ES-I3 (cell line): ENCODE results near the gene DPP4.

Experiments used
- H3K36me3 ChIP-seq: 2 replicates; pipeline ENCODE4 v1.6.1; 2013; ENCODE audit warnings: mild to moderate bottlenecking, low read length, control low read depth, moderate library complexity; ENCODE audit not compliant: insufficient read depth
- H3K4me1 ChIP-seq: 2 replicates; pipeline ENCODE4 v1.6.1; 2013; ENCODE audit warnings: mild to moderate bottlenecking, control low read depth, low read length; ENCODE audit not compliant: insufficient read depth
- H3K9ac ChIP-seq: 2 replicates; pipeline ENCODE4 v1.6.1; 2013; ENCODE audit warnings: low read depth, mild to moderate bottlenecking, low read length, moderate library complexity
- H3K9me3 ChIP-seq: 2 replicates; pipeline ENCODE4 v1.6.1; 2013; ENCODE audit warnings: mild to moderate bottlenecking, low read length, moderate library complexity; ENCODE audit not compliant: control insufficient read depth, insufficient read depth

Gene DPP4

DNA sequence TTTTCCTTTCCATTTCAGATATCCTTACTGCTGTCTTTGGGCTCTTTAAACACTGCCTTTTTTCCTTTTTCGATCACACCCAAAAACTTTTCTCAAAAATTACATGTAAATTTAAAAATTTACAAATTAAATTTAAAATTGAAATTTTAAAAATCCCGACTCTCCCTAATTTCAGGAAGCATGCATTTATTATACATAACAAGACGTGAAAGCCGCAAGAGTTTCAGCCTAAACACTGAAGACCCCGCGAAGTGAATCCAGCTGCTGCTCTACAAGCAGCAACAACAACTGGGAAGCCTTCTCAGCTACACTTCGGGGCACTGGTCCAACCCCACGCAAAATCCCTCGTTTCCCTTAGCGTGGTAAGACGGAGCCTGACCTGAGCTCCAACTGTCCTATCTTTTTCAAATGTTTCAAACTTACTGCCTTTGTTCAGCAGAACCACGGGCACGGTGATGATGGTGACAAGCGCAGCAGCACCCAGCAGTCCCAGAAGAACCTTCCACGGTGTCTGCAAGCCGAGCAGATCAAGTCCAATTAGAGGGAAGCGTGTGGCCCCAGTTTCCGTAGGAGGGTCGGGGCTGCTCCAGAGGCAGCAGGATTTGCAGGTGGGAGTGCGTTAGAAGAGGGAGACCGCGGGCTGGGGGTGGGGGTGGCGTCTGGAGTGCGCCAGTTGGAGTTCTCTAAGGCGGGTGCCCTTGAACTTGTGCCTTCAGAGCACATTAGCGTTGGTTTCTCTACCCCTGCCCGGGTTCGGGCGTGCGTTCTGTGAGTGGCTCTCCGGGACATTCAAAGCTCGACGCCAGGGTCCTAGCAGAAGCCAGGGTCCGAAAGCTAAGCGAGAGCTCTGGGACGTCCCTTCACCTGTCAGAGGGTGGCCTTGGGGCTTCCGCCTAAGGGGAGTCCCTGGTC is 783 bp downstream of the DPP4 start:
- H3K9ac ChIP-seq = peak overlapping the region; percentile 70
- peaks cover 25% of the 10 kb centered on the region for H3K4me1 ChIP-seq
- no peaks in the 10 kb centered on the region for H3K36me3 ChIP-seq
- H3K9me3 ChIP-seq = no peaks in the 10 kb centered on the region

DNA sequence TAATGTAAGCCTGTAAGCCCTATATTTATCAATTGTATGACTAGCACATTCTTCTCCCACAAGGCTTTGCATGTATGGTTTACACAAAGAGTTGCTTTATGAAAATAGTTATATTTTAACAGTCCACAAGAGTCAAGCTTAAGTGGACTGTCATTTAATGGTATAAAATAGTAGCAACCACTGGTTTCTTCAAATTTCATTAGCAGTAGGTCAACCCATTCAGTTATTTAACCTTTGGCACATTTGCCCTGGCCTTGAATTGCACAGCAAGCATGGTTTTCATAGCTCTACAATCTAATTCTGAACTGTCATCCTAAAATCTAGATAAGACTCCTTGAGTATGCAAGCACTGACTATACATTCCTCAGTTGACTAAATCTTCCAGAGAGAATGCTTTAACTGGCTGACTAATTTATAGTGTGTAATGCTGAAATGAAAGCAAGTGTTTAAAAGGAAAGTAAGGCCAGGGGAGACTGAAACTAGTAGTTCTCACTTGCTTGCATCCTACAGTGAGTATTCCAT is 1.8 kb downstream of the DPP4 start:
- H3K4me1 ChIP-seq = peaks cover 25% of the 10 kb centered on the region
- no peaks in the 10 kb centered on the region for H3K36me3 ChIP-seq
- no peak overlapping the region for H3K9ac ChIP-seq
- no peaks in the 10 kb centered on the region for H3K9me3 ChIP-seq

DNA sequence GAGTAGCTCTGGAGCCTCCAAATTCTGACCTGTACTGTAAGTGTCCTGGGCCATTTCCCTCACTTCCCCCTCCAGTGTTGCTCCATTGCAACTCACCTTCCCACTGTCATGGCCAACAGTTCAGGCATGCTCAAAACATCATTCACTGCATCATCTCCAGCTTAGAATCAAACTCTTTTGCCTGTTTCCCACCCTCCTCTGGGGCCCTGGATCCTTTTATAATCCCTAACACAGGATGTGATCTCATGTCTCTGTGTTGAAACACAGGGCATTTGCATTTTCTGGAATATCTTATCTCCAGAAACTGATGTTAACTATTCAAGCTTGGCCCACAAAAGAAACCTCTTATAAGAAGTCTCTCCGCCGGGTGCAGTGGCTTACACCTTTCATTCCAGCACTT is 3.0 kb downstream of the DPP4 start:
- peaks cover 22% of the 10 kb centered on the region for H3K4me1 ChIP-seq
- no peaks in the 10 kb centered on the region for H3K9me3 ChIP-seq
- no peaks in the 10 kb centered on the region for H3K36me3 ChIP-seq
- H3K9ac ChIP-seq = no peak overlapping the region

DNA sequence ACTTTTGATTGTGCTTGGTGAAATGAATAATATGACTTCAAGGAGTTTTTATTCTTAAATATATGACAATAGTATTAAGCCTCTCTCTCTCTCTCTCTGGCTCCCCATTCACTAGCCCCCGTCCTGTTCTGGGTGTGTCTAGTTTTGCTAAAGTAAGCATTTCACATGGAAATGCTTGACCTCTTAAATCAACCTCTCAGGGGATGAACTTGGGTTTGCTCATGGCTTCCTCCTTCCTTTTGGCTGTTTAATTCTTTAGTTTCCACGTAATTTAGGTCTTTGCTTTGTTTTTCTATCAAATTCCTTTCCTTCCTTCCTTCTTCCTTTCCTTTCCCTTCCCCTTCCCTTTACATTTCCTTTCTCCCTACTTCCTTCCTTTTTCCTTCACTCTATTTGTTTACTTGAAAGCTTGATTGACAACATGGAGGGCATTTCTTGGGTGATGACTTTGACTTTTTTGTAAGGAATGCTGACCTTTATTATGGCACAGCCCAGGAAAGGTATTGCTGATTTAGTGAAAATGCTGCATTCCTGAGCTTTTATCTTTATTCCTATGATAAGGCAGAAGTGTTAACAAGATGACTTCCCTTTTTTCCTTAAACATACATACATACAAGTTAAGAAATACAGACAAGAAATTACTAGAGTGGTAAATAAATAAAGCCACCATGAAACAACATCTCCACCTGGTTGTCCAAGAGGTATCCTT is 3.6 kb downstream of the DPP4 start:
- H3K9ac ChIP-seq = no peak overlapping the region
- H3K9me3 ChIP-seq = no peaks in the 10 kb centered on the region
- no peaks in the 10 kb centered on the region for H3K36me3 ChIP-seq
- peaks cover 16% of the 10 kb centered on the region for H3K4me1 ChIP-seq

DNA sequence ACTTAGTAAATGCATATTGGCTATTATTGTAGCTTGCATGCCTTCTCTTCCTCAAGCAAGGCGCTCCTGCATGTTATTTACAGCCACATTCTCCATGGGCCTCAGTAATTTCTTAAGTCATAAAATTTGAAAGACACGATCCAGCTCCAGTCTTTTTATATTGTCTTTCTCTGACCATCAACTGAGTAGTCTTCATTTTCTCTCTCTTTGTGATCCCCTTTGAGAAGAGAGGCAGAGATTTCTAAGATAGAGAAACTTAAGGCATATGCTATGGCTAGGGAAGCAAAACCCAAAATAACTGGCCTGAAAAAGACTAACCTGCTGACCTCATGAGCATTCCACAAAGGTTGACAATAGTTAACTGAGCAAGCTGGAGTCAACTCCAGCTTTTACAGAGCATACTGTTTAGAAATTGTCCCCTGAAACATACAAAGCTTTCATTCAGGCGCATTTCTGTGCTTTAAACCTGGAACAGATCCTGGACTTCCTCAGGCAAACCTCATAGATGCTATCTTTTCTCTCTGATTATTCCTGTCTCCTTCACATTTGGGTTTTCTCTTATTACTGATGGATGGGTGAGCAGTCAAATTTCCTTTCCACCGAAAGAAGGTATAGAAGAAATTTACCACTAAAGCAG is 4.6 kb downstream of the DPP4 start:
- H3K9me3 ChIP-seq = no peaks in the 10 kb centered on the region
- H3K4me1 ChIP-seq = peaks cover 6% of the 10 kb centered on the region
- no peaks in the 10 kb centered on the region for H3K36me3 ChIP-seq

DNA sequence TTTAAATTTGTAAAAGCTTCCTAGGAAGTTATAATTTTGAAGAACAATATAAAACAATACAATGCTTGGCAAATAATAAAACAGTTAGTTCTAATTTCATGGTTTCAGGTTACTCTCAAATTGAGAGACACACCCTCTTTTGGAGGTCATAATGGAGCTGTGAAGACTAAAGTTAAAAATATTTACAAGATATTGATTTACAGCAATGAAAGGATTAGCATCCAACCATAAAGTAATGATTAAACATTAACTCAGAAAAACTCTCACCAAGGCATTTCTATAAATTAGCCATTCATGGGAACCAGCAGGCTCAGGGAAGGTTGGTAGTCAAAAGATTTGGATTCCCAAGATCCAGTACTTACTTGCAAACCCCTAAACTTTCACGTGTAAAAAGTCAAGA is 6.4 kb downstream of the DPP4 start:
- Histone ChIP-seq H3K36me3 (no peaks in the 10 kb centered on the region), H3K4me1 (peaks cover 5% of the 10 kb centered on the region), H3K9ac (no peak overlapping the region), H3K9me3 (no peaks in the 10 kb centered on the region)

More for the DNA sequence above, 4.6 kb downstream of the DPP4 start:
- H3K9ac ChIP-seq = no peak overlapping the region

DNA sequence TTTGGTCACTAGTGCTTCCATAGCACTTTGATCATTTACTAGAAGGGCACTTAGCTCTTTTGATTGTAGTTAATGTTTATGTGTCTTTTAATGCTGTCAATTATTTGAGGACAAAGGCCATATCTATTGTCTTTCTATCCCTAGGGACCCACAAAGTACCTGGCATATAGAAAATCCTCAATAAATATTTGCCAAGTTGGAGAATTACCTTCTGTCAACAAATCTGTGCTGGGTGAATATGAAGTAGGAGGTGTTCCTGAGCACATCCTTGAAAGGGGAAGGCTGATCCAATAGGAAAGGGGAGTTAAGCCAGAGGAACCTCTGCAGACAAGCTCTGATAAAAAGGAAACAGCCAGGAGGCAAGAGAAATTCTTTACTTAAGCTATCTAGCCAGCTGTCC is 8.2 kb downstream of the DPP4 start:
- Histone ChIP-seq H3K36me3 (no peaks in the 10 kb centered on the region), H3K9me3 (no peaks in the 10 kb centered on the region), H3K4me1 (peaks cover 5% of the 10 kb centered on the region), H3K9ac (no peak overlapping the region)

DNA sequence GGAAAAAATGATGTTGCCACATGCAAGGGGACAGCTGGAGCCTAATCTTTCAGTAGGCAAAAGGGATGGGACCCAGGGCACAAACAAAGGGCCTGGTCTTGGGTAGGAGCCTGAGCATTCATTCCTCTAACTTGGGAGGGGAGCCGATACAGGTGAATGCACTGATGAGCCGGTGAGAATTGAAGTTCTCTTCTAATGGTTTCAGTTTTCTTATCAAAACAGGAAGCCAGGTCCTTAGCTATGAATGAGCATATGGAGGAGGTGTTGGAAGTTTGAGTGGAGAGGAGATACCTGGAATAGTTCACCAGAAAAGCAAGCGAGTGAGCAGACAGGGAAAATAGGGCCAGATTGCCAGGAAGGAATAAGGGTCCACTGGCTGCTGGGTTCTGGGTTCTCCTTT is 10.1 kb downstream of the DPP4 start:
- Histone ChIP-seq H3K9me3 (no peaks in the 10 kb centered on the region), H3K36me3 (no peaks in the 10 kb centered on the region), H3K4me1 (peaks cover 10% of the 10 kb centered on the region; the same call in 1 of the 2 replicates), H3K9ac (no peak overlapping the region)

DNA sequence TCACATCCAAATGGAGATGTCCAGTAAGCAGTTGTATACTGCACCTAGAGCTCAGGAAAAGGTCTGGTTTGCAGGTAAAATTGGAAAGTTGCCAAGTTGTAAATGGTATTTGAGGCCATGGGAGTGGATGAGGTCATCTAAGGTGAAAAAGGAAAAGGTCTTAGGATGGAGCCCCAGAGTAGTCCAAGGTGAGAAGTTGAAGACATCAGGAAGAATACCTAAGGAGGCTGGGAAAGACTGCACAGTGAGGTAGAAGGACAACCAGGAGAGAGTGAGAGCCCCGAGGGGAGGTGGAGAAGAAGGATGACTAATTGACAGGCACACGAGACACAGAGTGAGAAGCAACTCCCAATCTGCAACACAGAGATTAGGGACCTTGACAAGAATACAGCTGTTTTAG is 10.7 kb downstream of the DPP4 start:
- no peak overlapping the region for H3K9ac ChIP-seq
- H3K9me3 ChIP-seq = no peaks in the 10 kb centered on the region
- no peaks in the 10 kb centered on the region for H3K36me3 ChIP-seq
- H3K4me1 ChIP-seq = peaks cover 16% of the 10 kb centered on the region; the same call in 1 of the 2 replicates

DNA sequence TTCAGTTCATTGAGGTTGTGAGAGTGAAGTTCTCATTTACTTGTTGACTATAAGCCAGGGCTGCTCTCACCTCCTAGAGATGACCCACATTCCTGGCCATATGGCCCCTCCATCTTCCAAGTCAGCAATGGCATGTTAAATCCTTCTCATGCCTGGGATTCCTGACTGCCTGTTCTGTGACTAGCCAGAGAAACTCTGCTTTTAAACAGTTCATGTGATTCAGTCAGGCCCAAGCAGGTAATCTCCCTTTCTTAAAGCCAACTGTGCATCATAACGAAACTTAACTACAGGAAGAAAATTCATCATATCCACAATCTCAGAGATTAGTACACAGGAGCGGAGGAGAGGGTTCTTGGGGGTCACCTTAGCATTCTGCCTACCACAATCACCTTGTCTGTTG is 11.5 kb downstream of the DPP4 start:
- peaks cover 19% of the 10 kb centered on the region; the same call in 1 of the 2 replicates for H3K4me1 ChIP-seq
- H3K9me3 ChIP-seq = no peaks in the 10 kb centered on the region
- no peak overlapping the region for H3K9ac ChIP-seq
- H3K36me3 ChIP-seq = no peaks in the 10 kb centered on the region

DNA sequence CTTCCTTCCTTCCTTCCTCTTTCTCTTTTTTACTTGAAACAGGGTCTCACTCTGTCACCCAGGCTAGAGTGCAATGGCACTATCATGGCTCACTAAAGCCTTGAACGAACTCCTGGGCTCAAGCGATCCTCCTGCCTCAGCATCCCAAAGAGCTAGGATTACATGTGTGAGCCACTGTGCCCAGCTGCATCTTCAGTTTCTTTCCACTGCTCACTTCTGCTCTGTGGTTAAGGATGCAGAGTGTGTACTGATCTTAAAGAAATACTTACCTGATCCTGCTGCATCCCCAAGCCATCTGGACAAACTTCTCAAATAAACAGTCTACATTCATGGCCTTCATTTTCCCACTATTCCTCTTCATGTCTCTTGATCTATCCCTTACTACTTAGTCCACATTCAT is 13.0 kb downstream of the DPP4 start:
- Histone ChIP-seq H3K9me3 (no peaks in the 10 kb centered on the region), H3K4me1 (peaks cover 19% of the 10 kb centered on the region; the same call in 1 of the 2 replicates), H3K36me3 (no peaks in the 10 kb centered on the region), H3K9ac (no peak overlapping the region)

DNA sequence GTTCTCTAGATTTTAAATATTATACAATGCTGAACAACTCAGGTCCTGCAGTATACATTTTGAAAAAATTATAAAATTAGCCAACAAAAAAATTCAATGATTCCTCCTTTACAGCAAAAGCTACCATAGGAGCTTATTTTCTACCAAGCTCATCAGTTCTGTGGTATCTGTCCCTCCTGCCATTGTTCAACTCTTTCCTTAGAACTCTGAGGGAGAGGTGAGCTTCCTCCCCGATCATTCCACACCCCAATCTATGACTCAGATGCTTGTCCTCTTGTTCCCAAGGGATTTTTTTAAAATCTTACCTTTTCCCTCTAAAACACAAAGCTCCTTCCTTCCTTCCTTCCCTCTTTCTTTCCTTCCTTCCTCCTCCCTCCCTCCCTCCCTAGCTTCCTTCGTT is 13.5 kb downstream of the DPP4 start:
- Histone ChIP-seq H3K36me3 (no peaks in the 10 kb centered on the region), H3K9me3 (no peaks in the 10 kb centered on the region), H3K4me1 (peaks cover 19% of the 10 kb centered on the region; the same call in 1 of the 2 replicates), H3K9ac (no peak overlapping the region)

DNA sequence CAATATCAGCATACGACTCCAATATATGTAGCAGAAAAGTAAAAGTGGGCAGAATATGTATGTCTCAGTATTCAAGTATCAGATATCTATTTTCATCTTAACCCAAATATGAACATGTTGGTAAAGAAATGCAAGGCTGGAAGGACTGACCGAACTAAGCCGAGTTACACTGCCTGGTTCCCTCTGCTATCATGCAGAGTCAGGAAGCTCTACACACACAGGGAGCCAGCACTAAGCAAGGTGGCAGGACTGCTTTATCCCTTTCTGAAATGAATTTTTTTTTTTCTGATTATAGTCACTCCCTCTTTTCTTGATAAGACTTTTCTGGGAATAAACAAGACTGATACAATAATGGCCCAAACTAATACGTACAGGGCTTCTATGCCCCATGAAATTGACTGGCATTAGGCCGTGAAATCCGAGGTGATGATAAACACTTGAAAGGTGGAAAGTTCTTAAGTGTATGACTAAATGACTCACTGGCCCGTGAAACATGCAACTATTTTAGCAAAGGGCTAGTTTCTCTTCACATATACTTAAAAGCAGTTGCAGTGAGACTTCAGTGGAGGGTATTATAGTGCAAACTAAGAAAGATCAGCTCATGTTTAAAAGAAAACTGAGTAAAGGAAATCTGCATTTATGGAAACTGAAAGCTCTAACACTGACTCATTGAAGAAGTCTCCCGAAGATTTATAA is 14.9 kb downstream of the DPP4 start:
- H3K4me1 ChIP-seq = peaks cover 19% of the 10 kb centered on the region; the same call in 1 of the 2 replicates
- H3K9me3 ChIP-seq = no peaks in the 10 kb centered on the region
- no peak overlapping the region for H3K9ac ChIP-seq
- no peaks in the 10 kb centered on the region for H3K36me3 ChIP-seq

DNA sequence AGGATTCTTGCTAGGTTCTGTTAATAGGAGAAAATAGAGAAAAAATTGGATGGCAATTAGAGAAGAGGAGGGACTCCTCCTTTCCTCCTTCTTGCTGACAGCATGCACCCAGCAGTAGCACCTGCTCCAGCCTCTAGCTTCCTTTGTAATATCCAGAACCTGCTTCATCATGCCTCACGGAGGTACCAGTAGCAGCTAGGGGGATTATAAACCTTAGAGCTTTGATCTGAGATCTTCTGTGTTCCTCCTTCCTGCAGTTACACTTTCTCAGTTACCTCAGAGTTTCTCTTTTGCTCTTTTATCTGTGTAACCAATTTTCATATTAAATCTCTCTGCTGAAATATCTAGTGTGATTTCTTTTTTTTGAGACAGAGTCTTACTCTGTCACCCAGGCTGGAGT is 16.6 kb downstream of the DPP4 start:
- H3K36me3 ChIP-seq = no peaks in the 10 kb centered on the region
- no peak overlapping the region for H3K9ac ChIP-seq
- peaks cover 19% of the 10 kb centered on the region; the same call in 1 of the 2 replicates for H3K4me1 ChIP-seq
- no peaks in the 10 kb centered on the region for H3K9me3 ChIP-seq
